ENCODE measurements around the gene RPTOR.

- TF ChIP-seq CTCF (IDR thresholded peaks at IDR 0.05; ENCODE audit: low read depth, low read length) (no peak), EZH2phosphoT487 (IDR thresholded peaks at IDR 0.05; ENCODE audit: low read depth) (no peak)
These were observed 294.9 kb downstream of the RPTOR start for GRCh38 chr17:80839511-80839941.
